Stimulated activated naive CD8-positive, alpha-beta T cell treated with anti-CD3 and anti-CD28 coated beads, Interleukin-15, amount 100 ng/mL, for 72 hours (primary cell): ENCODE data around the gene TIPIN.
"Not testable (repeated sequence)": the region's sequence is repeated elsewhere in the genome, so short reads cannot be mapped to it uniquely, and the experiment has no call there.

Experiments
- ATAC-seq: fragments of 150-1000 bp; cut with Tn5 transposase; 2 replicates; pipeline ENCODE4 v1.10.0; 2021; ENCODE audit warnings: mild to moderate bottlenecking, moderate library complexity
- DNase-seq, 2 donors: peaks; one replicate each; pipeline ENCODE4 v3.0.0; 2021 to 2022
- H3K27ac Mint-ChIP-seq, 2 donors: one replicate each; pipeline ENCODE4 v1.8.0; 2022; ENCODE audit warnings: mild to moderate bottlenecking in 2 of 2, mixed read lengths in 2 of 2, moderate library complexity in 2 of 2
- H3K27me3 Mint-ChIP-seq: one replicate; pipeline ENCODE4 v1.8.0; 2022; ENCODE audit warnings: mixed read lengths
- H3K4me1 Mint-ChIP-seq: one replicate; pipeline ENCODE4 v1.8.0; 2022; ENCODE audit warnings: mild to moderate bottlenecking, mixed read lengths
- H3K4me3 Mint-ChIP-seq, 2 donors: one replicate each; pipeline ENCODE4 v1.8.0; 2022; ENCODE audit warnings: mild to moderate bottlenecking in 2 of 2, mixed read lengths in 2 of 2, moderate library complexity in 1 of 2
- H3K9me3 Mint-ChIP-seq, 2 donors: one replicate each; pipeline ENCODE4 v1.8.0; 2022; ENCODE audit warnings: mixed read lengths in 2 of 2

Gene TIPIN

GRCh38 chr15:66356077-66356358 is 467 bp downstream of the TIPIN start:
- ATAC-seq (no peak), DNase-seq (no peak)
- H3K4me3 Mint-ChIP-seq: peak overlapping the region; percentile 93 to 100
- H3K4me1 Mint-ChIP-seq: peaks cover 46% of the 10 kb centered on the region
- no peaks in the 10 kb centered on the region for H3K9me3 Mint-ChIP-seq
- H3K27ac Mint-ChIP-seq: peak overlapping the region; percentile 98 to 100
- no peaks in the 10 kb centered on the region for H3K27me3 Mint-ChIP-seq

- H3K4me3 Mint-ChIP-seq, H3K27me3 Mint-ChIP-seq, H3K4me1 Mint-ChIP-seq: not testable (repeated sequence)
Measured at GRCh38 chr15:66348530-66348929, 8.0 kb downstream of the TIPIN start.

DNA sequence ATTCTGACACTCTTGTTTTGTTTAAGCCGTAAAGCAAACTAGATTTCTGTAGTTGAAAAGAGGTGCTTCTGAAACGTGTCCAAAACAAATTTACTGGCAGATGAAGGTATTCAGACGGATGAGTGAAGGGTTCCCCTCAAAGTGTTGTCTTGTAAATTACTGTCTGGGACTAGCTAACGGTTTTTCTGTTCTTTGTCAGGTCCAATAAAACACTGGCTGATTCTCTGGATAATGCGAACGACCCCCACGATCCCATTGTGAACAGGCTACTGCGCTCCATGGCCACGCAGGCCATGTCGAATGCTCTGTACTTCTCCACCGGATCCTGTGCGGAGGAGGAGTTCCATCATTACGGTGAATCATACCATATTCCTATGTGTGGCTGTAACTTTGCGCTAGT is 27.7 kb downstream of the TIPIN start:
- Mint-ChIP-seq H3K27me3 (no peaks in the 10 kb centered on the region), H3K4me3 (no peak overlapping the region), H3K9me3 (no peaks in the 10 kb centered on the region), H3K27ac (no peak overlapping the region), H3K4me1 (no peaks in the 10 kb centered on the region)
- DNase-seq (no peak), ATAC-seq (no peak)

More at GRCh38 chr15:66348530-66348929, 8.0 kb downstream of the TIPIN start:
- DNase-seq, ATAC-seq, H3K9me3 Mint-ChIP-seq: not testable (repeated sequence)
- H3K27ac Mint-ChIP-seq: peak overlapping the region in 1 of 2 donors; percentile 48

- H3K27ac Mint-ChIP-seq: no peak overlapping the region
- H3K4me3 Mint-ChIP-seq: no peak overlapping the region
- H3K4me1 Mint-ChIP-seq: no peaks in the 10 kb centered on the region
- H3K27me3 Mint-ChIP-seq: no peaks in the 10 kb centered on the region
- DNase-seq (no peak), ATAC-seq (no peak)
- H3K9me3 Mint-ChIP-seq: no peaks in the 10 kb centered on the region
Measured at GRCh38 chr15:66327736-66328135, 28.7 kb downstream of the TIPIN start.

GRCh38 chr15:66326051-66326450 is 30.4 kb downstream of the TIPIN start:
- Mint-ChIP-seq H3K4me3 (no peak overlapping the region), H3K27me3 (no peaks in the 10 kb centered on the region), H3K27ac (no peak overlapping the region), H3K9me3 (no peaks in the 10 kb centered on the region), H3K4me1 (peaks cover under 1% of the 10 kb centered on the region)
- ATAC-seq (no peak), DNase-seq (no peak)

GRCh38 chr15:66323312-66323928 is 33.1 kb downstream of the TIPIN start:
- H3K4me3 Mint-ChIP-seq: no peak overlapping the region
- H3K4me1 Mint-ChIP-seq: peaks cover 10% of the 10 kb centered on the region
- no peak for ATAC-seq
- no peaks in the 10 kb centered on the region for H3K27me3 Mint-ChIP-seq
- no peaks in the 10 kb centered on the region for H3K9me3 Mint-ChIP-seq
- peak overlapping the region; percentile 27 to 37 for H3K27ac Mint-ChIP-seq
- DNase-seq: no peak

DNA sequence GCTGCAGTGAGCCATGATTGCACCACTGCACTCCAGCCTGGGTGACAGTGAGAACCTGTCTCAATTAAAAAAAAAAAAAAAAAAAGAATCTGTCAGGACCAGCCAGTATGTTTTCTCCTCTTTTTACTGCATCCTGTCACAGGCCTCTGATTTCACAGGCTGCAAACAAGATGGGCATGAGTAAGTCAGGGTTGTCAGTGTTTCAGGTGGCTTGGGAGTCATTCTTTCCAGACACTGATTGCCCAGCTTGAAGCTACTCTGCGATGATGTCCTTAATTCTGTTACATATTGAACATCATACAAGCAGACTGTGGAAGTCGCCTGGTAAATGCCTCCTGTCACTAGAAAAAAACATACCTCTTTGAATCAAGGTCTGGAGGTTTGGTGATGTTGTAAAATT is 44.3 kb downstream of the TIPIN start:
- H3K27ac Mint-ChIP-seq: peak overlapping the region; percentile 30 to 47
- ATAC-seq: no peak

DNA sequence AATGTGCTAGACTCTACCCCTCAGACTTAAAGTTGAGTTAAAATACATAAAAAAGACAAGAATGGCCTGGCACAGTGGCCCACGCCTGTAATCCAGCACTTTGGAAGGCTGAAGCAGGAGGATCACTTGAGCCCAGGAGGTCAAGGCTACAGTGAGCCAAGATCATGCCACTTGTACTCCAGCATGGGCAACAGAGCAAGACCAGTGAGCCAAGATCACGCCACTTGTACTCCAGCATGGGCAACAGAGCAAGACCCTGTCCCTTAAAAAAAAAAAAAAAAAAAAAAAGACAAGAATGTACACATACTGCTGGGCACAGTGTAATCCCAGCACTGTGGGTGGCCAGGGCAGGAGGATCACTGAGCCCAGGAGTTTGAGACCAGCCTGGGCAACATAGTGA is 45.7 kb downstream of the TIPIN start:
- ATAC-seq: no peak
- peak overlapping the region in 1 of 2 donors; percentile 43 for H3K27ac Mint-ChIP-seq

More for the DNA sequence above, 44.3 kb downstream of the TIPIN start:
- Mint-ChIP-seq H3K4me3 (no peak overlapping the region), H3K9me3 (no peaks in the 10 kb centered on the region), H3K4me1 (no peaks in the 10 kb centered on the region), H3K27me3 (no peaks in the 10 kb centered on the region)
- no peak for DNase-seq

GRCh38 chr15:66309828-66310227 is 46.7 kb downstream of the TIPIN start:
- no peak overlapping the region for H3K27ac Mint-ChIP-seq
- DNase-seq (no peak), ATAC-seq (no peak)
- no peak overlapping the region for H3K4me3 Mint-ChIP-seq
- H3K9me3 Mint-ChIP-seq: no peaks in the 10 kb centered on the region
- H3K4me1 Mint-ChIP-seq: no peaks in the 10 kb centered on the region
- no peaks in the 10 kb centered on the region for H3K27me3 Mint-ChIP-seq

More for the DNA sequence above, 45.7 kb downstream of the TIPIN start:
- no peak for DNase-seq
- Mint-ChIP-seq H3K27me3 (no peaks in the 10 kb centered on the region), H3K4me3 (no peak overlapping the region), H3K9me3 (no peaks in the 10 kb centered on the region), H3K4me1 (no peaks in the 10 kb centered on the region)

DNA sequence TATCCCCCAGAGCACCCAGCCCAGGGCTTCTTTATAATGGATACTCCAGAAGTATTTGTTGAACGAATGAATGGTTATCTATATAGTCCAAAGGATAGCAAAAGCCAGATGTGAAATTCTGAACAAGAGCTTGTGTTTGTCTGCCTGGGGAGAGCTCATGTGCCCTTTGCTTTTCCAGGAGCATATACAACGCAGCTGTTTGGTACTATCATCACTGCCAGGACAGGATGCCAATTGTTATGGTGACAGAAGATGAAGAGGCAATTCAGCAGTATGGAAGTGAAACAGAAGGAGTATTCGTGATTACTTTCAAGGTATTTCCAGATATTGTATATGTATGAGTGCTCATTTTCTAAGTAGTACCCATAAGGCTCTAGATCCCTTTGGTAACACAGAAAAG is 48.0 kb downstream of the TIPIN start:
- Mint-ChIP-seq H3K27ac (no peak overlapping the region), H3K4me3 (no peak overlapping the region), H3K9me3 (no peaks in the 10 kb centered on the region), H3K4me1 (no peaks in the 10 kb centered on the region), H3K27me3 (no peaks in the 10 kb centered on the region)
- DNase-seq (no peak), ATAC-seq (no peak)

DNA sequence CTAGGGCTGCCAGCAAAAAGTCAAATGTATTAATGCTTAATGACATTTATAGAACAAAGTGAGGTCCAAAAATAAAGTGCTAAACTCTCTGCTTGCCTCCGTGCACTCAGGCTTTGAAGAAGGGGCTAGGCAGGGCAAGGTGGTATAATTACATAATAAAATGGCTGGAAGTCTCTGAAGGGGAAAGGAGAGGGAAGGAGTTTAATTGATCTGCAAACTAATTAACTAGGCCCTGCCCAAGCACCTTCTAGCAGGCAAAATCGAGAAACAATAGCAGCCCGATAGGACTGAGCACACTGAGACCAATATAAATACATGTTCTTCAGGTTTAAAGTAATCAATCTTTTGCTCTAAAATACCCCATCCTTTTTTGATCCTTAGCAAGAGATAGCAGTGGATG is 50.1 kb downstream of the TIPIN start:
- peak overlapping the region in 1 of 2 donors; percentile 69 for H3K27ac Mint-ChIP-seq
- no peaks in the 10 kb centered on the region for H3K4me1 Mint-ChIP-seq
- no peaks in the 10 kb centered on the region for H3K27me3 Mint-ChIP-seq
- no peak overlapping the region for H3K4me3 Mint-ChIP-seq
- no peaks in the 10 kb centered on the region for H3K9me3 Mint-ChIP-seq
- DNase-seq (no peak), ATAC-seq (no peak)

- not testable (repeated sequence) for H3K4me1 Mint-ChIP-seq, H3K9me3 Mint-ChIP-seq, ATAC-seq, DNase-seq, H3K27me3 Mint-ChIP-seq, H3K4me3 Mint-ChIP-seq
- peak overlapping the region in 1 of 2 donors; percentile 35 for H3K27ac Mint-ChIP-seq
Measured at GRCh38 chr15:66304425-66304824, 52.1 kb downstream of the TIPIN start.

DNA sequence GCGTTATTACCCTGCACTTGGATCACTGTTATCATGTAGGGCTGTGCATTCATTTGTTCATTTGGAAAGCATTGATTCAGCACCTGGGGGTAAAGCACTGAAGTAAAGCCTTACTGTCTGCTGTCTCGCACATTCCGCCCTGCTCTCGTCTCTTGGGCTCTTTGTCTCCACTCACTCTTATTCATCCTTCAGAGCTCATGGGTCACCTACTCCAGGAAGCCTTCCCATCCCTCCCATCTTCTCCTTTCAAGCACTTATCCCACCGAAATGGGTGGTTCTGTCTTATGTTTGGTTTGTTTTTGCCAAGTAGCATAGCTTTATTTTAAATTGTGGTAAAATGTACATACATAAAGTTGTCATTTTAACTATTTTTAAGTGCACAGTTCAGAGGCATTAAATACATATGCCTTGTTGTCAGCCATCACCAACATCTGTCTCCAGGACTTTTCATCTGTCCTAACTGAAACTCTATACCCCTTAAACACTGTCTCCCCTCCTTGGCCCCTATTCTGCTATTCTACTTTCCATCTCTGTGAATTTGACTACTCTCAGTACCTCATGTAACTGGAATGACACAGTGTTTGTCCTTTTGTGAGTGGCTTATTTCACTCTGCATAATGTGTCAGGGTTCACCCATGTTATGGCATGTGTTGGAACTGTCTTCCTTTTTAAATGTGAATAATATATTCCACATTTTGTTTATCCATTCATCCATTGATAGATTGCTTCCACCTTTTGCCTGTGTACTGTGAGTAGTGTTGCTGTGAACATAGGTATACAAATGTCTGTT is 53.8 kb downstream of the TIPIN start:
- DNase-seq (no peak), ATAC-seq (no peak)
- H3K9me3 Mint-ChIP-seq: no peaks in the 10 kb centered on the region
- no peaks in the 10 kb centered on the region for H3K4me1 Mint-ChIP-seq
- no peaks in the 10 kb centered on the region for H3K27me3 Mint-ChIP-seq
- no peak overlapping the region for H3K4me3 Mint-ChIP-seq
- H3K27ac Mint-ChIP-seq: no peak overlapping the region

- no peaks in the 10 kb centered on the region for H3K27me3 Mint-ChIP-seq
- no peak overlapping the region for H3K4me3 Mint-ChIP-seq
- H3K27ac Mint-ChIP-seq: peak overlapping the region in 1 of 2 donors; percentile 87
- DNase-seq (no peak), ATAC-seq (no peak)
- H3K4me1 Mint-ChIP-seq: peaks cover 10% of the 10 kb centered on the region
- no peaks in the 10 kb centered on the region for H3K9me3 Mint-ChIP-seq
Measured at GRCh38 chr15:66298803-66299251, 57.7 kb downstream of the TIPIN start.

- Mint-ChIP-seq H3K9me3 (no peaks in the 10 kb centered on the region), H3K27me3 (no peaks in the 10 kb centered on the region), H3K4me3 (no peak overlapping the region), H3K27ac (no peak overlapping the region), H3K4me1 (peaks cover 23% of the 10 kb centered on the region)
- ATAC-seq (no peak), DNase-seq (no peak)
Measured at GRCh38 chr15:66296186-66296585, 60.3 kb downstream of the TIPIN start.

DNA sequence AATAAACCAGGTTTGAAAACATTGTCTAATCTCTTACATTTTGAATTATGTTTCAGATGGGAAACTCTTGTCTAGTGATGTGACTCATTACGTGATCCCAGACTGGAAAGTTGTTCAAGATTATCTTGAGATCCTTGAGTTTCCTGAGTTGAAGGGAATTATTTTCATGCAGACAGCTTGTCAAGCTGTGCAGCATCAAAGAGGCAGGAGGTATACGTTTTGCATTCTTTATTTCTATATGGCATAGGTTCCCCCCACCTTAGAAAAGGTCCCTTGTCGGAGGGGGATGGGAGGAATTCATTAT is 61.6 kb downstream of the TIPIN start:
- peak overlapping the region; percentile 88 to 93 for H3K4me3 Mint-ChIP-seq
- DNase-seq: no peak
- peak overlapping the region in 1 of 2 donors; percentile 93 for H3K27ac Mint-ChIP-seq
- H3K4me1 Mint-ChIP-seq: peaks cover 35% of the 10 kb centered on the region
- no peaks in the 10 kb centered on the region for H3K27me3 Mint-ChIP-seq
- H3K9me3 Mint-ChIP-seq: no peaks in the 10 kb centered on the region
- ATAC-seq: no peak
